Caco-2 (cell line): ENCODE data around the gene MRS2. TPM values are rescaled to one million over a fixed set of nuclear protein-coding genes. Genes with fewer than 3 reads are reported as not detected.

Experiments
- BruUV-seq: library from RNA; stranded (reverse); fragments of 400-500 nt; replicated peaks from 2 replicates; lab custom pipeline; 2021; lab: Mats Ljungman, UMichigan
- CTCF ChIA-PET: fragments of 300-600 bp; sonication (Branson Sonifier 250); formaldehyde crosslinking; loops from one replicate; lab custom pipeline; 2022; ENCODE audit warnings: antibody characterized with exemption; lab: Charles Lee
- POLR2A ChIA-PET: fragments of 300-600 bp; sonication (Branson Sonifier 250); formaldehyde crosslinking; loops from one replicate; lab custom pipeline; 2022; ENCODE audit warnings: antibody characterized with exemption; lab: Charles Lee
- DNase-seq, 2 experiments: peaks; one replicate each; pipeline versions ENCODE4 v3.0.0 to v3.0.0-alpha.2; 2020 to 2022
- H3K27me3 ChIP-seq: replicated peaks from 2 replicates; pipeline ENCODE4 v1.6.0; 2011; ENCODE audit warnings: low read length; ENCODE audit not compliant: control insufficient read depth, insufficient read depth
- H3K36me3 ChIP-seq: 2 replicates; pipeline ENCODE4 v1.5.1; 2011; ENCODE audit warnings: low read length; ENCODE audit not compliant: control insufficient read depth, insufficient read depth
- H3K4me1 ChIP-seq: fragments of 250-450 bp; sonication (Bioruptor Pico); 2 replicates; pipeline ENCODE4 v1.5.1; 2020; ENCODE audit warnings: mild to moderate bottlenecking
- H3K4me3 ChIP-seq: 2 replicates; pipeline ENCODE4 v1.5.1; 2011; ENCODE audit warnings: low read depth, mild to moderate bottlenecking, control low read depth, low read length
- H3K9me3 ChIP-seq: fragments of 250-450 bp; sonication (Bioruptor Pico); 2 replicates; pipeline ENCODE4 v1.5.1; 2020; ENCODE audit warnings: mild to moderate bottlenecking, moderate library complexity
- H3K27ac Mint-ChIP-seq: one replicate; pipeline ENCODE4 v1.8.0; 2022; ENCODE audit warnings: mixed read lengths; ENCODE audit not compliant: unreplicated experiment
- H3K27me3 Mint-ChIP-seq: one replicate; pipeline ENCODE4 v1.8.0; 2022; ENCODE audit warnings: mixed read lengths; ENCODE audit not compliant: insufficient read depth, unreplicated experiment
- H3K36me3 Mint-ChIP-seq: one replicate; pipeline ENCODE4 v1.8.0; 2022; ENCODE audit warnings: mild to moderate bottlenecking, mixed read lengths; ENCODE audit not compliant: insufficient read depth, unreplicated experiment
- H3K4me1 Mint-ChIP-seq: one replicate; pipeline ENCODE4 v1.8.0; 2022; ENCODE audit warnings: low read depth, mixed read lengths; ENCODE audit not compliant: unreplicated experiment
- H3K4me3 Mint-ChIP-seq: one replicate; pipeline ENCODE4 v1.8.0; 2022; ENCODE audit warnings: mild to moderate bottlenecking, moderate library complexity, mixed read lengths; ENCODE audit not compliant: unreplicated experiment
- H3K9me3 Mint-ChIP-seq: one replicate; pipeline ENCODE4 v1.8.0; 2022; ENCODE audit warnings: mixed read lengths; ENCODE audit not compliant: unreplicated experiment
- CTCF ChIP-seq, 2 experiments: fragments of 200-600 bp in 1 of 2; IDR thresholded peaks; 1 replicate in 1 of 2; 2 replicates in 1 of 2; pipeline versions ENCODE4 v1.5.1 to v1.8.0; 2011 to 2022; ENCODE audit warnings: antibody characterized with exemption in 1 of 2, control low read depth in 1 of 2, inconsistent platforms in 1 of 2, low read depth in 1 of 2, low read length in 1 of 2, mild to moderate bottlenecking in 1 of 2, moderate library complexity in 1 of 2; ENCODE audit not compliant: insufficient read depth in 1 of 2, severe bottlenecking in 1 of 2, unreplicated experiment in 1 of 2
- intact Hi-C: fragments of 100-400 bp; cut with micrococcal nuclease; formaldehyde crosslinking; loops from one replicate; pipeline ENCODE4 v1.10.0; 2022; ENCODE audit not compliant: unreplicated experiment
- total RNA-seq: library from RNA; stranded (reverse); gene quantifications from 2 replicates; pipeline ENCODE4 v1.2.3, GENCODE V29; 2022

Gene MRS2
- total RNA-seq, 1 experiment from 2014 or later: 62.3 TPM

- Histone ChIP-seq H3K4me1 (no peaks in the 10 kb centered on the region), H3K27me3 (no peaks in the 10 kb centered on the region), H3K4me3 (no peak overlapping the region), H3K9me3 (no peaks in the 10 kb centered on the region), H3K36me3 (no peaks in the 10 kb centered on the region)
- H3K4me1 Mint-ChIP-seq: no peaks in the 10 kb centered on the region
- CTCF ChIA-PET: no interaction called here
- H3K4me3 Mint-ChIP-seq: no peak overlapping the region
- no peaks in the 10 kb centered on the region for H3K9me3 Mint-ChIP-seq
- intact Hi-C loops: no loop called here
- POLR2A ChIA-PET: no interaction called here
- TF ChIP-seq CTCF (IDR thresholded peaks at IDR 0.05; ENCODE audit: insufficient read depth in 1 of 2, low read depth in 1 of 2, low read length in 1 of 2, severe bottlenecking in 1 of 2, unreplicated experiment in 1 of 2): no peak
- H3K27ac Mint-ChIP-seq: no peak overlapping the region
- no peaks in the 10 kb centered on the region for H3K36me3 Mint-ChIP-seq
- no peaks in the 10 kb centered on the region for H3K27me3 Mint-ChIP-seq
- no peak for DNase-seq
- BruUV-seq: no TSS peak
Measured at GRCh38 chr6:24441599-24441904, 38.8 kb downstream of the MRS2 start.

- ChIA-PET CTCF (no interaction called here), POLR2A (interaction anchor here (0.6 kb wide), 1 partner anchor 223 kb away, joined by 3 read pairs; the partner anchor contains the start of gene ACOT13)
- H3K27ac Mint-ChIP-seq: no peak overlapping the region
- no peaks in the 10 kb centered on the region for H3K36me3 ChIP-seq
- H3K4me3 Mint-ChIP-seq: no peak overlapping the region
- no peak for DNase-seq
- no peaks in the 10 kb centered on the region for H3K27me3 Mint-ChIP-seq
- intact Hi-C loops: no loop called here
- H3K4me1 ChIP-seq: no peaks in the 10 kb centered on the region
- H3K4me3 ChIP-seq: no peak overlapping the region
- H3K27me3 ChIP-seq: no peaks in the 10 kb centered on the region
- BruUV-seq: no TSS peak
- TF ChIP-seq CTCF (IDR thresholded peaks at IDR 0.05; ENCODE audit: insufficient read depth in 1 of 2, low read depth in 1 of 2, low read length in 1 of 2, severe bottlenecking in 1 of 2, unreplicated experiment in 1 of 2): no peak
- no peaks in the 10 kb centered on the region for H3K36me3 Mint-ChIP-seq
- no peaks in the 10 kb centered on the region for H3K9me3 Mint-ChIP-seq
- H3K9me3 ChIP-seq: no peaks in the 10 kb centered on the region
- H3K4me1 Mint-ChIP-seq: no peaks in the 10 kb centered on the region
Measured at GRCh38 chr6:24444588-24444987, 41.9 kb downstream of the MRS2 start.

GRCh38 chr6:24445704-24446103 lies 43.0 kb downstream of the MRS2 start:
- H3K36me3 ChIP-seq: no peaks in the 10 kb centered on the region
- TF ChIP-seq CTCF (IDR thresholded peaks at IDR 0.05; ENCODE audit: insufficient read depth in 1 of 2, low read depth in 1 of 2, low read length in 1 of 2, severe bottlenecking in 1 of 2, unreplicated experiment in 1 of 2): no peak
- no peaks in the 10 kb centered on the region for H3K27me3 Mint-ChIP-seq
- H3K27ac Mint-ChIP-seq: no peak overlapping the region
- H3K4me3 Mint-ChIP-seq: no peak overlapping the region
- no peaks in the 10 kb centered on the region for H3K4me1 Mint-ChIP-seq
- no peaks in the 10 kb centered on the region for H3K27me3 ChIP-seq
- ChIA-PET CTCF (no interaction called here), POLR2A (no interaction called here)
- H3K9me3 ChIP-seq: no peaks in the 10 kb centered on the region
- no peaks in the 10 kb centered on the region for H3K36me3 Mint-ChIP-seq
- DNase-seq: no peak
- no peaks in the 10 kb centered on the region for H3K4me1 ChIP-seq
- no peaks in the 10 kb centered on the region for H3K9me3 Mint-ChIP-seq
- intact Hi-C loops: no loop called here
- no TSS peak for BruUV-seq
- no peak overlapping the region for H3K4me3 ChIP-seq
